ENCODE results near the gene FABP3.

- TF ChIP-seq POLR2A (IDR thresholded peaks at IDR 0.05; ENCODE audit: low read length) = no peak
- TF ChIP-seq GATA1 (IDR thresholded peaks at IDR 0.05; ENCODE audit: low read depth, low read length) = no peak
Measured at GRCh38 chr1:31335007-31335406, 37.9 kb downstream of the FABP3 start.

Measured in erythroblast (primary cell).